ENCODE data around the gene EXOC5.
"Not testable (repeated sequence)": the region's sequence is repeated elsewhere in the genome, so short reads cannot be mapped to it uniquely, and the experiment has no call there.

Gene EXOC5

DNA sequence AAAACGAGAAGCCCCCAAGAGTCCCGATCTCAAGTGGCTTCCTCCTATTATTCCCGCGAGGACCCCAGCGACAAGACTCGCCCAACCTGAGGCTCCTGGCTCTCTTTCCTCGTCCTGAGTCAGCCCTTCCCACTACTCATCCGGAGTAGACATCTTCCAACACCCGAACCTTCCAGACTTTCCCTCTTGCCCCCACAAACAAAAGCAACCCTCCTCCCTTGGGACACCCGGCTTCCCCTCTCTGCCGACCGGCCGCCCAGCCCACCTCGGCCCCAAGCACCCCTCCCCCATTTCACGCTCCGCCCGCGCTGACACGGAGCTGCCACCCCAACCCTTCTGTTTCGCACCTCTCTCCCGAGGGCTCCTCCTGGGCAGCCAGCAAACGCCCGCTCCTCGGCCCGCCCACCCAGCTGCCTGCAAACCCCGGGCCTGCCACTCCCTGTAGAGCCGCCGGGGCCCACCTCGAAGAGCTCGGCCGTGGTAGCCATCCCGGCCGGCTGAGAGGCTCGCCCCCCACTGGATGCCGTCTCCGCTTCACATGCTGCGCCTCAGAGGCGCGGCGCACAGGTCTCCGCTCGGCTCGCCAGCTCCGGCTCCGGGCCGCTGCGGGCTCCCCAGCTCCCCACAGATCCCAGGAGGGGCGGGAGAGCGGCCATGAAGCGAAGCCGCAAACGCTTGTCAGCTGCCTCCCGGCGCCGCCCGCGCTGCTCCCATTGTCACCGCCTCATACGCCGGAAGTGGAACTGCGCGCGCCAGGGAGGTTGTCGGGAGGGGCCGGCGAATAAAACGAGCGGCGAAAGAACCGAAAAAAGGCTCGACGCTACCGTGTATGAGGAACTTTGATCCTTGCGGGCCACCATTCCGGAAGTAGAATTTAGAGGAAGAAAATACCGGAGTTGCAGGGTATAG lies at the start of gene EXOC5, which contains the start of gene AP5M1:
TSS of gene EXOC5 (minus strand) at position 745 of the 909 bp plus-strand sequence. CDS start at position 488, 257 bp downstream.
TSS of gene AP5M1 (plus strand) at position 811 of the 909 bp plus-strand sequence. CDS start 344 bp downstream, outside the sequence.
- DNase-seq: peak; percentile 86 to 89

DNA sequence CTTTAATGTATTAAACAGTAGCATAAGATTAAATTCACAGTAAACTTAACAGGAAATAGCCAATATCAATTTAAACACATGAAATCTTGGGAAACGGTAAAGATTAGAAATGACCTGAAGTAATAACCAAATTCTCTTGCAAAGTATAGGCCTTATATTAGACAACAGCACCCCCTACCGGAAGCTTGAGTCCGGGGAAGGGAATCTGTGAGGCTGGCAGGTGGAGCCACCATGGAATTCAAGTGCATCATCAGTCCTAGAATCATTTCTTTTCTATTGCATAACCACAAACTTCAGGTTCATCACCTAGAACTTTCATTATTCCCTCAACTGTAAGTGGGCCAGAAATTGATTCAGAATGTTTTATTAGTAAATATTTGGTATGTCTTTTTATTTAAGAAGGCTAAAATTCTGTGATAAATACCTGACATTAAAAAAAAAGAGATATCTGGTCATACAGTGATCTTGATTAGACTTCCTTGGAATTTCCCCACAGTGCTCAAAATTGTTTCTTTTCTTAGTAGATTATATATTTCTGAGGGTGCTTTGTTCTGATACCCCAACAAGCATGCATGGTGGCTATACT lies 48.6 kb upstream of the EXOC5 start:
- peak; percentile 1 to 47 for DNase-seq

DNA sequence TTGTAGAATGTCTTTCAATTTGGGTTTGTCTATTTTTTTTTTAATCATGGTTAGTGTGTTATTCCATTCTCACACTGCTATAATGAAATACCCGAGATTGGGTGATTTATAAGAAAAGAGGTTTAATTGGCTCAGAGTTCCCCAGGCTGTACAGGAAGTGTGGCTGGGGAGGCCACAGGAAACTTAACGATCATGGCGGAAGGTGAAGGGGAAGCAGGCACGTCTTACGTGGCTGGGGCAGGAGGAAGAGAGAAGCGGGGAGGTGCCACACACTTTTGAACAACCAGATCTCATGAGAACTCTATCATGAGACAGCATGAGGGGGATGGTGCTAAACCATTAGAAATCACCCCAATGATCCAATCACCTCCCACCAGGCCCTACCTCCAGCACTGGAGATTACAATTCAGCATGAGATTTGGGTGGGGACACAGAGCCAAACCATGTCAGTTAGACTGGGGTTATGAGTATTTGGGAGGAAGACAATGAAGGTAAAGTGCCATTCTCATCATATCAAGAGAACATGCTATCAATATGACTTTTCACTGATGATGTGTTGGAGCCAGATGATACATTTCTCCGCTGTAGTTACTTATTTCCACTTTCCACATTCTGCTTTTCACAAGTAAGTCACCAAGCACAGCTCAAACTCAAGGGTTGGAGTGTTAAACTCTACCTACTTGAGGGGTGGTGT lies 45.8 kb upstream of the EXOC5 start:
- no peak for DNase-seq

DNA sequence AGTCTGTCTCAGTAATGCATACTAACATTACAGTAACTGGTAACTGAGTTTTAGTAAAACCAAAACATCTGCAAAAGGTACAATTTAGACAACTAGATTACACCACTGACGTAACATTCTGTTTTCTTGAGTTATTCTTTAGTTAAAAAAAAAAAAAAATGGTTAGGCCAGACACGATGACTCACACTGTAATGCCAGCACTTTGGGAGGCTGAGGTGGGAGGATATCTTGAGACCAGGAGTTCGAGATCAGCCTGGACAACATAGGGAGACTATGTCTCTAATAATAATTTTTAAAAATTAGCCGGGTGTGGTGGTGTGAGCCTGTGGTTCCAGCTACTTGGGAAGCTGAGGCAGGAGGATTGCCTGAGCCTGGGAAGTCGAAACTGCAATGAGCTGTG lies 34.2 kb upstream of the EXOC5 start:
- DNase-seq: no peak

DNA sequence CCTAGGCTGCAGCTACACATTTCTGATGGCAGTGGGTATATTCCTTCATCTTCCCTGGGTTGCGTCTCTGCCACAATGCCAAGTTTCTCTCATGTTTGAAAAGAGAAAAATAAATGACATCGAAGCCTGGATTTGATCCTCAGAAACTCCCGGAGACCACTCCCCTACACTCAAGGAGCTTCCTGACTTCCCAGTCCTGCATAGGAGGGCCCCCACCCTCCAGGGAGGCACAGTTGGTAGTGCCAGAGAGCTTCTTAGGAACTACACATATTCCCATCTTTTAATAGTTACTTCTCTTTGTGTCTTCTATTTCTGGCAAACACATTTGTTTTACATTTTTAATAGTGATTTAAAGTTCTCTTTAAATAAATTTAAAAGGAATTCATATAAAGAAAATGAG lies 30.8 kb upstream of the EXOC5 start:
- no peak for DNase-seq

- DNase-seq: no peak
Observed at GRCh38 chr14:57297852-57298251, 29.1 kb upstream of the EXOC5 start.

DNA sequence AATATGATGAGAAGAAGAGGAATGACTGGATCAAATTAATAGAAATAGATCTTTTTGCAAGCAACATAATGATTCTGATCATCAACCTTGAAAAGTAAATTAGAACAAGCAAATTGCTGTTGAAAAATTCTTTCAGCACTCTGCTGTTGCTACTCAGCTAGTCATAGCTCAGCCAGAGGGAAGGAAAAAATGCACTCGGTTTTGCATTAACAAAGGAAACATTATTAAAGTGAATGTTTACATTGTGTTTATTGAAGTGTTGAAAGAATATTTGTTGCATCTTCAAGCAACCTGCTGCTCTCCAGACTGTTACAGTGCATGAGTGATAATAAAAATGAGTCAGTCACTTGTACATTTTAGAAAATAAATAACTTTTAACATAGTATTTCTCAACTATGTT lies 26.5 kb upstream of the EXOC5 start:
- DNase-seq: no peak

DNA sequence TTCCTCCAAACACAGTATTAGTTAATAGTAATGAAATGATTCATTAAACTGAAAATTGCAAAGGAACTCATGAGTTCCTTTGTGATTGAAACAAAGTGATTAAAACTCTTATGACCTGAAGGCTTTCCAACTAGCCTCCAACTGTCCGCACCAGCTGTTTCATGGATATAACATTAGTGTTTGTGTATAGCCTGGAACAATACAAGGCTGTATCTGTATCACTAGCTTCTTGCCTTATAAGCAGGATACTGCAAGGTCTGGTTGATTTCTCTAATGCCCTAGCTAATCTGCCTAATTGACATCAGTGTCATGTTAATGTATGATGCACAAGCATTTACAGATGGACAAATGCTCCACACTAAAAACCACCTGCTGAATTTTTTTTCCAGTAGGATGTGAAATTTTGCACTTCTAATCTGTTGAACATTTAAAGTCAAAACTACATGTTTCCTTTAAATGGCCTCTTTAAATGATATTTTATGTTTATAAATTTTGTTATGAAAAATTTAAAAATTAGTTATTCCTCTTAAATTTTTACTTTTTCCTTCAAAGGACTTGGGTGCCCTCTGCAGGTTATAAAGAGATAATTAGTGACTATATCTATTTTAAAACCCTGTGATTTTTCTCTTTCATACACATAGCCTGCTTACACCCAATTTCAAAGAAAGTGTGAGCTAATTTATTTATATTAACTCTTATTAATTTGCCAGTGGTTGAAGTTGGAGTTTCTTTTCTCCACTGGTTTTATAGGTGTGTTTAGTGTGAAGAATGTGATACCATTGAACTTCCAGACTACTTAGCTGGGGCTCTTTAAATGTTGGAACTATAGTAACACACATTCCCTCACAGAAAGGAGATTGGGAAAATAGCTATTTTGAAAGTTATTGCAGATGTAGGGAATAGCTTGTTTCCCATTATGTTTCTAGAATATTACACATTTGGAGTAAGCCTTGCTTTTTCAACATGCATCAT lies 25.4 kb upstream of the EXOC5 start:
- DNase-seq: no peak

- no peak for DNase-seq
Observed at GRCh38 chr14:57291692-57292647, 23.3 kb upstream of the EXOC5 start.

DNA sequence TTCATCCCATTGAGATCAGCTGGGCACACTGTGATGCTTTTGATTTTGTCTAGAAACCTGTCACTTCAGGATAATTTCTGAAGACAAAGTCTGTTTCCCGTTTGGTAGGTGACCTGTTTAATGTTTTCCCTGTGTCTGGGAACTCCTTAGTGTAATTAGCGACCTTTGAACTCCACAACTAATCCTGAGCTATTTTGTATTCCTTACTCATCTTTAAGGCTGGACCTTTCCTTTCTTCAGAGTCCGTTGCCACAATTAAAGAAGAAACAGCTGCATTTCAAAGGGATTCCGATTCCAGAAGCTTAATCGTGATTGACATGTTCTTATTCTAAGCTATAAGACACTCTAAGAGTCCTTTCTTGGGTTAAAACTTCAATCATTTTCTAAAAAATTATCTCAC lies 22.0 kb upstream of the EXOC5 start:
- DNase-seq: no peak

GRCh38 chr14:57287745-57288144 lies 19.0 kb upstream of the EXOC5 start:
- DNase-seq: no peak

DNA sequence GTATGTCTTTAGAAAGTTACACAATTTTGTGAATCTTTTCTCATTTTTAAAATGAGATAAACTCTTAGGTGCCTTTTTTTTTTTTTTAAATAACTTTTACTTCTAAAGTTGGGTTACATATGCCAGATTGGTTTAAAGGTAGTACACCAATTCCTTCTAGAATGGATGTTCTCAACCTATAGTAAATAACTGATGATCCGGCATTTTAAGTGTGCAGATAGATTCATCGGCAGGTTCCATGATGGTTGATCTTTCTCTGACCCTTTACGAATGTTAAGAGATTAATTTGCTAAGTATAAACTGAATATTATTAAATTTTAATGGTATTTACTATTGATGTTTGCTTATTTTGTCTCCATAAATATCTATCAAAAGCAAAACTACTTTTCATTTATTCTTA lies 8.4 kb upstream of the EXOC5 start:
- no peak for DNase-seq

GRCh38 chr14:57275023-57275664 lies 6.4 kb upstream of the EXOC5 start:
- no peak for DNase-seq

DNA sequence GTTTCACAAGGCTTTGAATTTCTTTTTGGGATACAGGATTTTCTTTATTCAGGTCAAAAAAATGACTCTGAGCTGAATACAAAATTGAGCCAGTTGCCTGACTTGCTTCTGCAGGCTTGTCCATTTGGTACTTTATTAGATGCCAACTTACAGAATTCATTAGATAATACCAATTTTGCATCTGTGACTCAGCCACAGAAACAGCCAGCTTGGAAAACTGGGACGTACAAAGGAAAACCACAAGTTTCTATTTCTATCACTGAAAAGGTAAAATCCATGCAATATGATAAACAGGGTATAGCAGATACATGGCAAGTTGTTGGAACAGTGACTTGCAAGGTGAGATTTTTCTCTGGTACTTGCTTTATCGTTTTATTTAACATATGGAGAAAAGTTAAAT lies 5.8 kb upstream of the EXOC5 start:
- no peak for DNase-seq

GRCh38 chr14:57273236-57273635 lies 4.5 kb upstream of the EXOC5 start:
- no peak for DNase-seq

DNA sequence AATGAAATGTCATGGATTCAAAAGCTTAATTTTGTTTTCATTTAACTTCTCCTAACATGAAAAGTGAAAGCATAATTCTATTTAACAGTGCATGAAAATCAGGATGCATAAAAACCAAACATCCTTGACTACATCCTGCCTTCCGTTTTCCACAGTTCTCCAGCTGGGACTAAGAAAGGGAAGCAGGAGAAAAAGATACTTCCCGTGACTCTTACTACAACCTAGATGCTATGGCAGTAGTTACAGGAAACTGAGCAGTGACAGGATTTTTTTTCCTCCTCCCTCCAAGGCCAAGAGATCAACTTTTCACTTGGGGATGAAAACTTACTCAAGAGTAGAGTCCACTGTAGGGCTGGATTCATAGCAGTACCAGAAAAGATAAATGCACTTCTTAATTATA lies 2.6 kb downstream of the EXOC5 start:
- DNase-seq: no peak

GRCh38 chr14:57262117-57262516 lies 6.6 kb downstream of the EXOC5 start:
- no peak for DNase-seq

GRCh38 chr14:57261604-57262003 lies 7.1 kb downstream of the EXOC5 start:
- DNase-seq: no peak

DNA sequence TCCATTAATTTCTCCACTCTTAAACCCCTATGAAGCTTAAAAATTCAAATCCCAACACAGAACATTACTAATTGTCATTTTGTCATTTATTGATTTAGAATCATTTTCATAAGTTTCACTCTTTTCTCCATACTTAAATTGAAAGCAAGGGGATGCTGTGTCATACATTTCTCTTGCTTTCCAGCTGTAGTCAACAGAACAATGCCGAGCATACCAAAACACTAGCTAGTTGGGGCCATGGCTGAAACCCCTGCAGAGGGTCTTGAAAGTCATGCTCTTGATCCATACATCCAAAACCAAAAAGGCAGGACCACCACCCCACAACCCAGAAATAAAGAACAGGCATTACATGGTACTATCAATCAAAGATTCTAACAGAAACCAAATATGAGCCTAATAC lies 9.0 kb downstream of the EXOC5 start:
- DNase-seq: no peak

- not testable (repeated sequence) for DNase-seq
Observed at GRCh38 chr14:57258221-57258620, 10.5 kb downstream of the EXOC5 start.

DNA sequence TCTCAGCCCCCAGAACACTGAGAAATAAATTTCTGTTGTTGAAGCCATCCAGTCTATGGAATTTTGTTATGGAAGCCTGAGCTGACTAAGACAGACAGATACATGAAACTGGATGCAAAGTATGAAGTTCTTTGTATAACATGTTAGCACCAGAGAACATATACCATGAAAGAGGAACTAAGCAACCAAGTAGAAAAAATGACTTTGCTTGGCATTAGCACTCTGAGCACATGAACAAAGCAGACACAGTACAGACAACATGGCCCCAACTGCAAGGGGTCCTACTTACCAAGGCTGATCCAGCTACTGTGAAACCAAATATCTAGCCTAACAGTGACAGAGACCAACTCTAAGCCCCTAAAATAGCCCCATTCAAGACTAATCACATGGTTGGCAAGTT lies 13.8 kb downstream of the EXOC5 start:
- no peak for DNase-seq
